Measurements from ENCODE around the gene ADIPOQ.
A peak's percentile ranks its signal among the peaks of the same experiment; 100 is the strongest.
"Not testable (repeated sequence)": the region's sequence is repeated elsewhere in the genome, so short reads cannot be mapped to it uniquely, and the experiment has no call there.

ADIPOQ gene

GRCh38 chr3:186842426-186843038, at the start of gene ADIPOQ:
Gene ADIPOQ (plus strand): TSS chr3:186842710. CDS start chr3:186853059, 10,349 bp downstream.
- H3K4me3 ChIP-seq (ENCODE audit: control insufficient read depth, low read depth, low read length), result no peak within 1 kb of the TSS
- no peak for TF ChIP-seq CTCF (conservative IDR thresholded peaks at IDR 0.05; ENCODE audit: control insufficient read depth, insufficient read depth, low read depth, low read length)
- DNase-seq (ENCODE audit: low read depth), result no peak

DNA sequence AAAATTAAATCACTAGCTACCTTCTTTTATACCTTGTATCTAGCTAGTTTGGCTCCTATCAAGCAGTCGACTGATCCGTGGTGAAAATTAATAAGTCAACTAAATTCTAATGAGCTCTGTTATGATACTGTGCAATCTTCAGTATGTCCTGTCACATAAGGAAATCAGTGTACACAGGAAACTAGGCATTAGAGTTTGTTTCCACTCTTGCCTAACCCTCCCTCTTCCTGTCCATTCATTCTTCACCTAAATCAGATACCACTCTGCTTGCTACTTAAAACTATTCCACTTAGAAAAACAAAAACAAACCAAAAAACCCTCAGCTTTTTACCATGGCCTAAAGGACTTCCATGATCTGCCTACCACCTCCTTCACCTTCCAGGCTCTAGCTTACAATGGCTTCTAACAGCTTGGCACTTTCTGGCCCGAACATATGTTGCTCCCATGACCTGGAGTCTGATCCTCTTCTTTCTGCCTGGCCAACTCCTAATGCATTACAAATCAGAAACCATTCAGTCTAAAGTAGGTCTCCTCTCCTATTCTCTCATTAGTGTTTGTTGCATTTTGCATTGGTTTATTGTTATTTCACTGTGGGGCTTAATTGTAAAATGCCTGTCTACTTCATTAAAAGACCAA, 44.2 kb upstream of the ADIPOQ start:
- DNase-seq (ENCODE audit: low read depth), result no peak
- no peak overlapping the region for H3K4me3 ChIP-seq (ENCODE audit: control insufficient read depth, low read depth, low read length)
- TF ChIP-seq CTCF (conservative IDR thresholded peaks at IDR 0.05; ENCODE audit: control insufficient read depth, insufficient read depth, low read depth, low read length), result no peak

- H3K4me3 ChIP-seq (ENCODE audit: control insufficient read depth, low read depth, low read length), result no peak overlapping the region
- TF ChIP-seq CTCF (conservative IDR thresholded peaks at IDR 0.05; ENCODE audit: control insufficient read depth, insufficient read depth, low read depth, low read length), result no peak
- no peak for DNase-seq (ENCODE audit: low read depth)
Measured at GRCh38 chr3:186800285-186800684, 42.2 kb upstream of the ADIPOQ start.

- H3K4me3 ChIP-seq (ENCODE audit: control insufficient read depth, low read depth, low read length), result no peak overlapping the region
- no peak for DNase-seq (ENCODE audit: low read depth)
- no peak for TF ChIP-seq CTCF (conservative IDR thresholded peaks at IDR 0.05; ENCODE audit: control insufficient read depth, insufficient read depth, low read depth, low read length)
Measured at GRCh38 chr3:186802701-186803100, 39.8 kb upstream of the ADIPOQ start.

DNA sequence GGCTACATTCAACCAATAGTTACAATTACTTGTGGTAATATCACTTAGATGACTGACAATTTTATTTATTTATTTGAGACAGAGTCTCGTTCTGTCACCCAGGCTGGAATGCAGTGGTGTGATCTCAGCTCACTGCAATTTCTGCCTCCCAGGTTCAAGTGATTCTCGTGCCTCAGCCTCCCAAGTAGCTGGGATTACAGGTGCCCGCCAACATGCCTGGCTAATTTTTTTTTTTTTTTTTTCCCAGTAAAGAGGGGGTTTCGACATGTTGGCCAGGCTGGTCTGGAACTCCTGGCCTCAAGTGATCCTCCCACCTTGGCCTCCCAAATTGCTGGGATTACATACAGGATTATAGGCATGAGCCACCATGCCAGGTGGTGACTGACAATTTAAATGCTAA, 39.1 kb upstream of the ADIPOQ start:
- not testable (repeated sequence) for H3K4me3 ChIP-seq (ENCODE audit: control insufficient read depth, low read depth, low read length); DNase-seq (ENCODE audit: low read depth)

- peak within 1 kb of the TSS; percentile 75 for H3K4me3 ChIP-seq (ENCODE audit: control insufficient read depth, low read depth, low read length)
- no peak for TF ChIP-seq CTCF (conservative IDR thresholded peaks at IDR 0.05; ENCODE audit: control insufficient read depth, insufficient read depth, low read depth, low read length)
- peak; percentile 59 for DNase-seq (ENCODE audit: low read depth)
Measured at GRCh38 chr3:186806089-186807055, 36.1 kb upstream of the ADIPOQ start, which contains the start of gene RFC4. Gene RFC4 (minus strand): TSS chr3:186806482. CDS start chr3:186804713, 1,769 bp downstream.

GRCh38 chr3:186807231-186807630, 35.3 kb upstream of the ADIPOQ start:
- H3K4me3 ChIP-seq (ENCODE audit: control insufficient read depth, low read depth, low read length), result no peak overlapping the region
- no peak for TF ChIP-seq CTCF (conservative IDR thresholded peaks at IDR 0.05; ENCODE audit: control insufficient read depth, insufficient read depth, low read depth, low read length)
- no peak for DNase-seq (ENCODE audit: low read depth)
